HEK293T (cell line): Measurements from ENCODE around the gene TASOR2.

Experiments
- BHLHE40 ChIP-seq: fragments of 450-650 bp; IDR thresholded peaks from 2 replicates; pipeline ENCODE4 v1.6.1; 2016; ENCODE audit warnings: mild to moderate bottlenecking, moderate library complexity, borderline replicate concordance
- ELF4 ChIP-seq: fragments of 450-650 bp; IDR thresholded peaks from 2 replicates; pipeline ENCODE4 v1.6.1; 2017; ENCODE audit warnings: antibody characterized with exemption
- FOXM1 ChIP-seq: fragments of 450-650 bp; IDR thresholded peaks from 2 replicates; pipeline ENCODE4 v1.6.1; 2017; ENCODE audit warnings: mild to moderate bottlenecking, borderline replicate concordance
- ZNF384 ChIP-seq: fragments of 450-650 bp; IDR thresholded peaks from 2 replicates; pipeline ENCODE4 v1.6.1; 2016
- TF ChIP-seq, protein P1 (sequence below): fragments of 450-650 bp; IDR thresholded peaks from 2 replicates; pipeline ENCODE4 v1.6.1; 2016

DNA sequence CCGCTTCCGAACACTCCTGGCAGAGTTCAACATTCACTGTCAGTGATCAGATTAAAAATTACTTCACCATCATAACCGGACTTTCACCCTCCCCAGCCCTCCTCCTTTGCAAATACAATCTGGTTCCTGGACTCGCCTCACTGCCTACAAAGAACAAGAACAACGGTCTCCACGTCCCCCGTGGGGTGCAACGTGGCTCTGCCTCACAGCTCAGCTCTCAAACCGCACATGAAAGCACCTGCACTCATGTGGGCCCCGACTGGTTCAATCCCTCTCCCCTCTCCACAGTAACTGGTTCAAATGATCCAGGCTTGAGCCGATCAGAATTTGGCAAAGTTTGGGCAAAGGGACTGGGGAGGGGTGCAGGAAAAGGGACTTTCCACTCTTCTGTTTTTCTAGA lies 39.3 kb upstream of the TASOR2 start:
- TF ChIP-seq FOXM1 (no peak), ZNF384 (no peak), ELF4 (no peak), BHLHE40 (no peak)
- TF ChIP-seq, protein P1, sequence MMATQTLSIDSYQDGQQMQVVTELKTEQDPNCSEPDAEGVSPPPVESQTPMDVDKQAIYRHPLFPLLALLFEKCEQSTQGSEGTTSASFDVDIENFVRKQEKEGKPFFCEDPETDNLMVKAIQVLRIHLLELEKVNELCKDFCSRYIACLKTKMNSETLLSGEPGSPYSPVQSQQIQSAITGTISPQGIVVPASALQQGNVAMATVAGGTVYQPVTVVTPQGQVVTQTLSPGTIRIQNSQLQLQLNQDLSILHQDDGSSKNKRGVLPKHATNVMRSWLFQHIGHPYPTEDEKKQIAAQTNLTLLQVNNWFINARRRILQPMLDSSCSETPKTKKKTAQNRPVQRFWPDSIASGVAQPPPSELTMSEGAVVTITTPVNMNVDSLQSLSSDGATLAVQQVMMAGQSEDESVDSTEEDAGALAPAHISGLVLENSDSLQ = no peak
